IPS DF 4.7 (cell line): ENCODE data around the gene ADGRB3.
"Not testable (repeated sequence)": the region's sequence is repeated elsewhere in the genome, so short reads cannot be mapped to it uniquely, and the experiment has no call there.

Source experiments
- DNase-seq: peaks from one replicate; pipeline ENCODE4 v3.0.0-alpha.2; 2013; ENCODE audit warnings: low spot score; ENCODE audit errors: extremely low read depth

The ADGRB3 gene

DNA sequence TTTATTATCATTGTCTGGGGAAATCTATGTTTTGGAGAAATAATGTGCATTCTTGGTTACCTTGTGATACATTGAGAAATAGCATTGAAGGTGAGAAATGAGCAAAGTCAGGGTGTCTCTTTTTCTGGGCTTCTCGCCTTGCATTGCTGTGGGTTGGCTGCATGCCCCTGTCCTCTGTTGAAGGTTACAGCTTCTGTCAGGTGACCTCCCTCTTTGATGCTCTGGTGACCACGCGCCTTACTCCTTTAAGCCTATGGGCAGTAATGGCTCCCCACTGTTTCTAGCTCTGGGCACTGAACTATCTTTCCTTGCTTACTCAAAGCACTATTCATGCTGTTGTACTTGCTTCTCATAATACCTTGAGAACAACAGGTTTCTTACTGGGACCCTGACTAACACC is 14.6 kb downstream of the ADGRB3 start:
- DNase-seq = no peak

DNA sequence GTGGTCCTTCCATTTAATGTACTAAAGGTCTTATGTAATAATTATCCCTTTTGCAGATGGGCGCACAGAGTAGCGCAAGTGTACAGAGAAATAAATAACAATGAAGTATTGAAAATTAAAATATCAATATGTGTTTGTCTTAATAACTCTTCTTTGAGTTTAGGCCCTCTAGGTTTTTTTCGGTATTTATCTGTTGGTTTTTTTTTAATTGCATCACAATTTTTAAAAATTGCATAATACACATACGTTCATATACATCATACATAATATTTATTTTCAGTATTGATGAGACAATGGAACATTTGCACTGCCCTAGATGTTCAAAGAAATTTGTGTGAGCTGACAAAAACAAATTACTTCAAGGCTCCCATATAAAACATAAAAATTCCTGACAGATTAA is 15.1 kb downstream of the ADGRB3 start:
- DNase-seq = no peak

DNA sequence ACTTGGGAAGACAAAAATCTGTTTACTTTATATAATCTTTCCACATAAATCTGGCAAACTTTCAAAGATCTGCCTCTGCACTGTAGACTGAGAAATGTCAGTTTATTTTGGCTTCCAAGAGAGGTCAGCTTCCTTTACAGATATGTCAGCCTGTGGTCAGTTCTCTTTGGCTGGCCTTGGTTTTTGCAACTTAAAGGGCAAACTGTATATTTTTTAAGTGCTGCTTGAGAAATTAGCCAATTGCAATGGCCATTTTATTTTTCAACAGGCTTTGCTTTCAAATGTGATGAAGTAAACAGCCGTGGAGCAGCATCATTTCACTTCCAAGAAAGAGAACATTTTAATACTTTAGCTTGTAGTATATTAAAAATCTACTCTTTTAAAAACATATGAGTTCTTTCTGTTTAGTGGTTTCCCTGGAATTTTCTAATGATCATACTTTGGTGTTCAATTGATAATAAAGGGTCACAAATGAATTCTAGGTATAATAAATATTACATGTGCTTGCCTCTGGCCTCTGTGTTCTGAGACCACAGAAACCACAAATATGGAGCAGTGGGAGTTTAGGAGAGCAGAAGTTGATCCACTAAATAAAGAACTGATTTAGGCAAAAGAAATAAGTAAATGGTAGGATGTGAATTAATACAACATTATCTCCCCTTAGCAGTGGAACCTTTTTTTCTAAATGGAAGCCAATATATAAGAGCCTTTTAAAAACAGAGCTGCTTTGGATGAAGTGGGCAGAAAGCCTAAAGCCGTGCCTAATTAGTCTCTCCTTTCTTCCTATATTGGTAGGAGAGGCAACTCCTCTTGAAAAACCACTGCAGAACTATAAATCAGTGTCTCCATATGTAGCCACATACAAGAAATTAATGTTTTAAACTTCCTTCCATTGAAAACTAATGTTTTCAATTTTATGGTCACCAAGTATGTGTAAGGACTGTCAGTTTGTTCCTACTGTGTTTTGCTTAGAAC is 16.2 kb downstream of the ADGRB3 start:
- DNase-seq = no peak

DNA sequence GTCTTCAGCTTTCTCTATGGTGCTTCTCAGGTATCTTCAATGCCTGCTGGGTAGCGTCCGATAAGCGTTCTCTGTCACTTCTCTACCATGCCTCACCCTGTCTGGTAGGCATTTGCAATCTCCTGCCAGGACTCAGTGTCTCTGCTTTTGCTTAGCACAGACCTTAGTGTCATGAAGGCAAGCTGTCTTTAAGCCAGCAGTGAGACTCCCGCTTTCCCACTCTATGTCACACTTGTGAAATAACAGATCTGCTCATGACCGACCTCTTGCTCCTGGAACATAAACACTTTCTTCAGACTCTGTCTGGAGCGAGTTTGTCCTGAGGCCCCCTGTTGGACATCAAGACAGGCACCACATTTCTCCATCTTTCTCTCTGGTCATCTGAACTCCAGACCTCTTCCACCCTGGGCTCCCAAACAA is 17.0 kb downstream of the ADGRB3 start:
- no peak for DNase-seq

DNA sequence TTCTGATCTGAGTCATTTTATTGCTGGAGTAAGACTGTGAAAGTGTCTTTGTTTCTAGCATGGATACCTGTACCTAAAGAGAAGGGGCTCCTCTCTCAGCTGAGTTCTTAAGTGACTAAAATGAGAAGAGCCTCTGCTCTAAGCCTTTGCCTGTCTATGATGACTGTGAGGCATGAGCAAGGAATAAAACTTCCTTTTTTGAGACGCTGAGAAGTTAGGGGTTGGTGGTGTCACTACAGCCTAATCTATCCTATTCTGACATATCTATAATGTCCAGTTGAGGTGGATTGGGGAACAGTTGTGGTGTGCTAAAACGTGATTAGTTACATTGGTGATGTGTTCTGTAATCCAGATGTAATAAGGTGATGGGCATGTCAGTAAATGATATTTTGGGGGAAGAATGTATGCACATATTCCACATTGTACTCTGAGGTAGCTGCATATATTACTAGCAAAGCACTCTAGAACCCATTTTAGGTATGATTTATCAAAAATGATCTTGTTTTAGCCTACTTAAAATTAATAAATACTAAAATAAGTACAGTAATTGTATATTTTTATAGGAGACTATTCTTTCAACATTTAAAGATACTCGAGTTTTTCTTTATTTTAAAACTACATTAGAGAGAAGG is 18.1 kb downstream of the ADGRB3 start:
- no peak for DNase-seq

DNA sequence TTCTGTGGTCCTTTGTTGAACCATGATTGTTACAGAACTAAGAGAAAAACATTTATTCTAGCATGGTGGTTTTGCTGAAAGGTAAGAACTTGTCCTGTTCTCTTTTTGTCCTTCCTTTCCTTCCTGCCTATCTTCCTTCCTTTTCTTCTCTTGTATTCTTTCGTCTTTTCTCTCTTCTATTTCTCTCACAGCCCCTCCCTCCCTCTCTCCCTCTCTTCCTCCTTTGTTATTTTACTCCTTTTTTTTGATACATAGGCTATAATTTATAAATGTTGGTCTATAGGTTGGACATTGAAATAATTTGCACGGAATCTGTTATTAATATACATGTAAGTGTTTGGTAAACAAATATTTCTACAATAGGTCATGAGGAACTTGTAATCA is 18.6 kb downstream of the ADGRB3 start:
- DNase-seq = no peak

DNA sequence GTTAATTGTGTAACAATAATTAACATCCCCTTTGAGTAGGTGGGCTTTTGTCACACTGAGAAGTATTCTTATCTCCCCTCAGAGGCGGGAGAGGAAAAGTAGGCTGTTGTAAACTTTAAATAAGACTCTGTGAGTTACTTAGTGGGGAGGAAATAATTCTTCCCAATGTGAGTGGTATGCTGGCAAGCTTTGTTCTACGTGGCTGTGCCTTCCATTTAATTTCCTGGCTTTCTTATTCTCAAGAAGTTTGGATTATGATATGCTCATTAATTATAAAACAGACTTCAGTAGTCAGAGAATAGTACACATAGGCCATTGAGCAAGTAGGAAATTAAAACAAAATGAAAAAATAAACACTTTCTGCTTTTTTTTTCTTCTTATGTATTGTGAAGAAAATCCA is 19.1 kb downstream of the ADGRB3 start:
- no peak for DNase-seq

DNA sequence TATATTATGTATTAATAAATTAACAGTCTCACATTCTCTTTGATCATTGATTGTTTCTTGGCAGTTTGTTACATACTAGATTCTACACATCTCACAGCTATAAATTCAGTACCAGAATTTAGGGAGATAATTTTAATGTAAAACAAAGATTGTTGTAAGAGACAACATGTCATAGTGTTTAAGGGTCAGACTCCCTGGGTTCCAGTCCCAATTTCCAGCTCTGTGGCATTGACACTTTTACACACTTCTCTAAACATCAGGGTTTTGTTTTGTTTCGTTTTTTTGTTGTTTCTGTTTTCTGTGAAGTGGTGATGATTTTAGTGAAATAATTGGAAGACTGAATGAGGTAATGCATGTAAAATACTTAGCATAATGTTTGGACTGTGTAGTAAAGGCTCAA is 19.9 kb downstream of the ADGRB3 start:
- no peak for DNase-seq

DNA sequence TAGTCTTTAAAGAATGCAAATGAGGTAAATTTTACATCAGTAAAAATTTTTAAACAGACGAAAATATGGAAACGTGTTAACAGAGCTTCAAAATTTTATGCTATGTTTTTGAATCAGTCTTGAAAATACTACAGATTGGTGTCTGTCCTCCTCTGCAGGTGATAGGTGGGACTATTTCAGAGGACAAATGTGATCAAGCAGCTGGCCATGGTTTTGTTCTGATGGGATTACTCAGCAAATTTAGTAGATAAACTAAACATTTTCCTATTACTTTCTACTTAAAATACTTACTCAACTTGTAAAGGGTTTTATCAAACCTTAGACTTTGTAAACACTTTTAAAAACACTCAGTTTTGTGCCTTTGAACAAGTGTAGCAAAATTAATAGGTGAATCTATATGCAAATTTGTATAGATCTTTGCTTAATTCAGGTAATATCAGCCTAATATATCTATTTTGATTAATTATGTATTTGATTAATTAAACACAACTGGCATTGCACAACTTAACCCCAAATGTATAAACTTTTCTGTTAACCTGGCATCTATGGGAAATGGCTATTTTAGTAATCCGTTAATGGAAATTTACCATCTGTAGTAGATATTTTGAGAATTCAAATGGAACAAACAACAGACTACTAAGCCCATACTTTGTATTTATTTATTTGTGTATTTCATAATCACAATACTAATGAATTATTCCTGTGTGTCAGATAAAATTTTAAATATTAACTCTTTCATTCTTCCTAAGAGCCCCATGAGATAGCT is 22.5 kb downstream of the ADGRB3 start:
- DNase-seq = no peak

DNA sequence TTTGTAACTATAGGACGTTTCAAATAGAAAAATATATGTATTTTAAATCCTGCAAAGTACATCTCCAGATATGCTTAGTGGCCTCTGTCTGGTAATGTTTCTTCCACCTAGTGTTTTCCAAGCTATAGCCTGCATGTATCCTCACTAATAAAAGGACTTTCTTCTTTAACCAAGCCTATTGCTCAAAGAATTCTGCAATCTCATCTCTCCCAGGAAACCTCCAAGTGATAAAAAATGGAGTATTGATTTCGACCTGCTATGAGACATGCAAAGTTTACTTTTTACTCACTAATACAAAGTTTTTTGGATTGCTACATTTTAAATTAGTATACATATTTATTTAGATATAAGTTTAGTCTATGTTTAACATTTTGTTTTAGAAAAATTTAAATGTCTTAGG is 23.3 kb downstream of the ADGRB3 start:
- no peak for DNase-seq

DNA sequence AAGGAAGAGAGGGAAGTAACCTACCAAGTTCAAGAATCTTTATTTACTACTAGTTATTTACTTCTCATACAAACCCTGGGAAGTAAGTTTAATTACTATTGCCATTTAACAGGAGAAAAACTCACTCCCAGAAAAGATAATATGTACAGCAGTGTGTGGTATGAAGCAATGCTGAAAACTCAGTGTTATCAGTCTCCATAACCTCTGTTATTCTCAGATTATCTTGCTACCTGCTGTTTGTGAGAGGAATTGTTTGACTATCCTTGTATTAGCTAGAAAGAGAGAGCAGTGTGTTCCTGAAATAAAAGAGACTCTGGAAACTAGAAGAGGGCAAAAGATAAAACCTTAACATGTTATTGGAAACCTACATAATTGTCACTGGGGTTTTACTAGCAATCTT is 38.2 kb downstream of the ADGRB3 start:
- DNase-seq = no peak

DNA sequence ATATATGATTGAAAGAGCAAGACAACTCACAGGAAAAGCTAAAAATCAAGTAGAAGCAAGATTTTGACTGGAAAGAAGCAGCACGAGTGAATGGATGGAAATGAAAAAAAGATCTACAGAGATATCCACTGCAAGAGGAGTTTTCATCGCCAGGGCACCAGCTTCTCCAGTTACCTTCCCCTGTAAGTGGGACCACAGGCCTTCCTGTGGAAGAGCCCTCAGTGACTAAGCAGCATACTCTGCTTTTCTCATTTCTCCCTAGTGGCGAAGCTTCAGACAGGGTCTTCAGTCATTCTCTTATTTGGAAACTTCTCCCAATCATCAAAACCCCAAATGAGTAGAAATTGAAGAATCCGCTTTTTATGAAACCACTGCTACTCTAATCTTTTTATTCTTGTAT is 40.5 kb downstream of the ADGRB3 start:
- no peak for DNase-seq

DNA sequence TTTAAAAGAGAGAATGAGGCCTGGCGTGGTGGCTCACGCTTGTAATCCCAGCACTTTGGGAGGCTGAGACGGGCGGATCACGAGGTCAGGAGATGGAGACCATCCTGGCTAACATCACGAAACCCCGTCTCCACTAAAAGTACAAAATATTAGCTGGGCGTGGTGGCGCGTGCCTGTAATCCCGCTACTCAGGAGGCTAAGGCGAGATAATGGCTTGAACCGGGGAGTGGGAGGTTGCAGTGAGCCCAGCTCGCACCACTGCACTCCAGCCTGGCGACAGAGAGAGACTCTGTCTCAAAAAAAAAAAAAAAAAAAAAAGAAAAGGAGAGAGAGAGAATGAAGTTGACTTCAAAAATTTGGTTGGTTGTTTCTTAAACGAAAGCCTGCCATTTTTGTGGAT is 41.0 kb downstream of the ADGRB3 start:
- DNase-seq = not testable (repeated sequence)

DNA sequence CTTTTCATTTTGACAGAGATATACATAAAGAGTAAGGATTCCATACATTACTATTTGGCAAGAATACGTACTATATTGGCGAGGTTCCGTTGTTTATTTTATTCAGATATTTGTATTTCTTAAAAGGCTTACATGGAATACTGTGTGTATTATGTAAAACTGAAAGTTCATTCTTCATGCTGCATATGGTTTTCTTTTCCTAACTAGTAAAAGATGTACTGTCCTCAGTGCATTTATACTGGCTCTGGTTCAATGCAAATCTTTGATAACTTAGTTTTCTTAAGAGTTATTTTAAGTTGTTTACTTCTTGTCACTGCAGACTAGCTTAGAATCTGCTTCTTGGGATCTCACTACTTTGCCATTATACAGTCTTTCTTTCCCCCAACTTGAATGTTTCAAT is 42.0 kb downstream of the ADGRB3 start:
- DNase-seq = no peak

DNA sequence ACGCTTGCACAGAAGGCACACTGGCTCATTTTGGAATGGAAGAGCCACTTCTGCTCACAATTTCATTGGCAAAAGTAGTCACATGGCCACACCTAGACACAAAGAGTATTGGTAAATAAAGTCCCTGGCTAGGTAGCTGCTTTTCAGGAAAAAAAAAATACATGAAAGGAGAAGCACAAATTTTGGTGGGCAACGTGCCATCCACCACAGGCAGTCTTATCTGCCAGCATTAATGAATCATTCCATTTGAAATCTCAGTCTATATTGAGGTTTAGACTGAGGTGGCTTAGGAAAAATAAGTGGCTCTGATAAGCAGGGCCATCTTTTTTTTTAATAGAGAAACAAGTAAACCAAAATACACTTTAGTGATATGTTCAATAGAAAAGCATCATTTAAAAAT is 44.3 kb downstream of the ADGRB3 start:
- no peak for DNase-seq

DNA sequence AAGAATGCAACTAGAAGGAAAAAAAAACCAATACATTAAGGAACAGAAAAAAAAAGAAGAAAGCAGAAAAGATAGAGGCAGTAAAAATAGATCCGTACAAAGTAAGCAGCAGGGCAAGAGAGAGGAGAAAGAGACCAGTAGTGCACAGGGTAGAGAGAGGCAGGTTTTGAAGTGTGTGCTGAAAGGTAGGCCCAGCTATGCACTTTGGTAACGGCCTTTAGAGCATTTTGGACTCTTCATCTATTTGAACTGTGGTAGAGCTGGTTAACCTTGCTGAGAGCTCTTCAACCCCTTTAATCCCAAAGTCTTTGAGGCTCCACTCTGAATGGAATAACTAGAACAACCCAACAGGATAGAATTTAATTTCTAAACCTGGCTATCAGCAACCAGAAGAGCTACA is 45.2 kb downstream of the ADGRB3 start:
- DNase-seq = no peak

DNA sequence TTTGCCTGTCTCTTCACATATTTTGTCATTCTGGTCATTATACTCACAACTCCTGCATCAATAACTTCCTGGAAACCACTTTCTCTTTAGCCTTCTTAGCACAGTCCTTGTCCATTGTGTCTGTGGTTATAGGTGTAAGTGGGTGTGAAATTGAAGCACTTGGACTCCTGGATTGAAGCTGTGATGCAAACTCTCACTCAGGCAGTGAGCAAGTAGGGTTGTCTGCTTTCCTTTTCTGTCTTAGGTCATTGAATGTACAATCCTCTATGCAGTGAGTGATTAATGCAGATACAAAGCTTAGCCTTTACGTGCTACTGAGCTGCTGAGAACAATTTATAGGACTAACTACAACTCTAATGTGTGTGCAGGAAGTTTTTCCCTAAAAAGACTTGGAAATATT is 54.8 kb downstream of the ADGRB3 start:
- no peak for DNase-seq

DNA sequence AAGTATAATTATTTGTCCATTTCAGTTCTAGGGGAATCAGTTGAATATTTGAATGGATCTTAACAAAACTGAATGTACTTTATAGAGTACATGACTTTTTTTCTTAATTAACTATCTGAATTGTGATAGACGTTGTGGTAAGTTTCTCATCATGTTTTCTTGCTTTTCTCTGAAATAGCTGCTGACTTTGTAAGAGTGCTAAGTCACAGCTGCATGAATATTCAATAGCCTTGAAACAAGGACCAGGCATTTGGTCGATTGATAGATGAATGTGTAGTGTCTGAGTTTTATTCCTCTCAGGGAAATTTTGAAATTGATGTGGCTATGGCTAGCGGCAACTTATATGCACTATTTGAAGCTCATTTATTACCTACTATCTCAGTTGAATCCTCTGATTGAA is 56.0 kb downstream of the ADGRB3 start:
- DNase-seq = no peak

DNA sequence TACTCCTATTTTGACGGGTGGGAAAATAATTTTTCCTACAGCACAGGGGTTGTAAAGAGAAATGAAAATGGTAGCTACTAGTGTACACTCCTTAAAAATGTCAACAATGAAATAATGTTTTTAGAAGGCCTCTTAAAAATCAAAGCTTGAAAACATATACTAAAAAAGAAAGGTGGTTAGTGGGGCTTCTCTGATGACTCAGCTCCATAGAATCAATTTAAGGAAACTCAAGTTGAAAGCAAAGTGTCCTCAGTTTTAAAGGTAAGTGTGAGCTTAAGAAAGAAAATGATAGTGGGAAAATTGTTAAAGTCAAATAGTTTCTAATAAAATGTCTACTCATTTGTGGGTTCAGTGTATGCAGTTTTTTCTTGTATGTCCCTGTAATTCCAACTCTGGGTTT is 58.2 kb downstream of the ADGRB3 start:
- no peak for DNase-seq

DNA sequence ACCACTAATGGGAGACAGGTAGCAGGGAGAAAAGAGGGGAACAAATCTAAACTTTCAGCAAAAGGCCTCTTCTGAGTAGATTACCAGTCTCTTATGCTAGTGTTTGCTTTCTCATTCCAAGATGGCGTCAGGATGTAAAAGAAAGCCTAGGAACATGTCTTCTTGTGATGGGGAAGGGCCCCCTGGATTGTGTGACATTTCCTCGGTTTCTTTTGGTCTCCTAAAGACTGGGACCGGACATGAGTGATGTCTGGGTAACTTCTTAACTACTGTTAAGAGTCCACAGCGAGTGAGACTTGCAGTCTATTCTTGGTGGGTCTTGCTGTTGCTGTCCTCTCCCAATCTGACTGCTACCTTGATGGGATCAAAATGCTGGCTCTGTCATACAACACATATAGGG is 60.3 kb downstream of the ADGRB3 start:
- no peak for DNase-seq

DNA sequence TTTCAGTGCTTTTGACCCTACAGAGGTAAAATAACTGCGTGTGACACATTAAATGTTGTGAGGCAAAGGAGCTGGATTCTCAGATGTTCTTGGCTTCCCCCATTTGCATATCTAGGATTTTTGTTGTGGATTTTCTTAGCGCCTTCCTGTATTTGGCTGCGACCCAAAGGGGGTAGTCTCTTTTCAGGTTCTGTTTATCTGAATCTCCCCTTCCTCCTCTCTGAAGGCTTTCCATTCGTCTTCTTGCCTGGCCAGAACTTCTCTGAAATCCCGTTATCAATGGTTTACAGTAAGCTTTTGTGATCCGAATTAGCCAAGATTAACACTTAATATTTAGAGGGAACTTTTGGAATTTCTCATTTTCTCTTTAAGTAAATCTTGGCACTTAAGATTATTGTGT is 60.8 kb downstream of the ADGRB3 start:
- no peak for DNase-seq

DNA sequence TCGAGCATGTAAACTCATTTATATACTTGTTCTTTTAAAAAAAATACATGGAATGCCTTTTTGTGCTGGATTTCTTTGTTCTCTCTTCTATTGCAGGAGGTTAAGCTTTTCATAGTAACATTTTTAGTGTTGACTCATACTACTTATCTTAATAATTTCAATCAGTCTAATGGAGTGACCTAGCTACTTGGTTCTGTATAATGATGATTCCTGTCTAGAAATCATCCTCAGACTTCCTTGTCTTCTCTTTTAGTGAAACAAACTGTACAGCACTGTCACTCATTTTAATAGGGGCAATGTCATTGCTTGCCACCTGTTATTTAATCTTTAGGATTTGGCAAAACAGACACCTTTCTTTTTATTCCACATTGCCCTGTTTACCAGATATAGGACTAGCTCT is 62.3 kb downstream of the ADGRB3 start:
- no peak for DNase-seq
